Endometrial microvascular endothelial cells (primary cell): ENCODE results near the gene DNAJB14. TPM values are rescaled to one million over a fixed set of nuclear protein-coding genes. Genes with fewer than 3 reads are reported as not detected.
"Not testable (repeated sequence)": the region's sequence is repeated elsewhere in the genome, so short reads cannot be mapped to it uniquely, and the experiment has no call there.

Experiments
- in situ Hi-C: cut with HindIII; loops from 2 replicates; pipeline ENCODE4 v1.10.0; 2017; ENCODE audit warnings: low sequenced_read_pairs, low pct_unique_long_range_greater_than_20kb; ENCODE audit errors: inconsistent ontology term
- total RNA-seq: library from RNA; depleted of rRNA; stranded (reverse); fragments of >200 nt; gene quantifications from one replicate; pipeline ENCODE4 v1.2.3, GENCODE V29; 2015; ENCODE audit errors: inconsistent ontology term

DNAJB14 gene
- total RNA-seq, result 19.7 TPM

DNA sequence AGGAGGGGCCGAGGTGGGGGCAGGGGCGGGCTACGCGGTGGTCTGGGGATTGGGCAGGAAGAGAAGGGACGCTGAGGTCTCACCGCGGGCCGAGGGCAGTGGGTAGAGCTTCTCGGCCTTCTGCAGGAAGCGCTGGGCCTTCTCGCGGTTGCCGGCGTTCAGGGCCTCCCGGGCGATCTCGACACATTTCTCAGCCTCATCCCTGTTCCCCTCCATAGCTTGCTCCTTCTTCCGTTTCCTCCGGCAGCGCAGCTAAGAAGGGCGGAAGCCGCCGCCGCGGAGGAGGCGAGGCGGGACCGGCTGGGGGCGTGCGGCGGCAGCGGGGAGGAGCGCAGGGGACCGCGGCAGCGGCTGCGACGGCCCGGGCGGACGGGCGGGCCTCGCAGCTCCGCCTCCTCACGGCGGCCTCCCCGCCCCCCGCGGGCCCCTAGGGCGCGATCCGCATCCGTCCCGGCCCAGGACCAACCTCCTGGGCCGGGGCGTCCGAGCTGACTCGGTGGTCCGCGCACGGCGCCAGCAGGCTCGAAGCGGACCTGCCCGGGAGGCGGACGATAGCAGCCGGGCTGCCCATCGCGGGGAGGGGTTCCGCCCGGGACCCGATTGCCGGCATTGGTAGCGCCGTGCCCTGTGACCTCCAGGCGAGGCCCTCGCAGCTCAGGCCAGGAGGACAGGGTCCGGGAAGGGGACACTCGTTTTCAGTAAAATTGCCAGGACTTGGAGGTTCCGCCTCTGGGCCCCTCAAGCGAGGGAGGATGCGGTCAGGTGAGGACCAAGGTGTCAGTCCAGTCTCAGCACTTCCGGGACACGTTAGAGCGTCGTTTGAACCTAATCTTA, at the start of gene DNAJB14:
DNAJB14 (minus strand) TSS at position 263 of the 834 bp plus-strand sequence; CDS start at position 216, 47 bp downstream.
- in situ Hi-C loops, result no loop called here

- in situ Hi-C loops, result no loop called here
Observed at GRCh38 chr4:99991741-99992140, 45.3 kb upstream of the DNAJB14 start.

DNA sequence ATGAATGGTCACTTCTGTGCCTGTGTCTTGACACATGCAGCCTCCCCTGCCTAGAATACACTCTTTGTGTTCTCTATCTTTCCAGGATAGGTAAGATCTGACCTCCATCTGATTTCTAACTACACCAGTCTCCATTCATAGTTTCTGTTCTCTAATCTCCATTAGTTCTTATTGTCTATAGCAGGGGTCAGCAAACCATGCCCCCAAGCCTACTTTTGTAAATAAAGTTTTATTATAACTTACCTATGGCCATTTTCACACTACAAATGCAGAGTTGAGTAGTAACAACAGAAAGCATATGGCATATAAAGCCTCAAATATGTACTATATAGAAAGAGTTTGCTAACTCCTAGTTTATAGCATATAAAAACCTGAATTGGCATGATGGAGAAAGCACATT, 41.3 kb upstream of the DNAJB14 start:
- in situ Hi-C loops, result no loop called here

DNA sequence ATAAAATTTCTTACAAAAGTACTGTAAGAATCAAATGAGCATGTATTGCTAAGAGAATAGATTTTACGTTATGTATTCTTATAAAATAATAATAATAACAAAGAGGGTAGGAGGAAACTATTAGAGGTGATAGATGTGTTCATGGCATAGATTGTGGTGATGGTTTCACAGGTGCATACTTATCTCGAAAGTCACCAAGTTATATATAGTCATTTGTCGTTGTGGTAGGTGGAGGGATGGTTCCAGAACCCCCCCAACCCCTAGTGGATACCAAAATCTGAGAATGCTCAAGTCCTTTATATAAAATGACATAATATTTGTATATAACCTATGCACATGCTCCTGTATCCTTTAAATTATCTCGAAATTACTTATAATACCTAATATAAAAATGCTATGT, 40.4 kb upstream of the DNAJB14 start:
- in situ Hi-C loops, result no loop called here

DNA sequence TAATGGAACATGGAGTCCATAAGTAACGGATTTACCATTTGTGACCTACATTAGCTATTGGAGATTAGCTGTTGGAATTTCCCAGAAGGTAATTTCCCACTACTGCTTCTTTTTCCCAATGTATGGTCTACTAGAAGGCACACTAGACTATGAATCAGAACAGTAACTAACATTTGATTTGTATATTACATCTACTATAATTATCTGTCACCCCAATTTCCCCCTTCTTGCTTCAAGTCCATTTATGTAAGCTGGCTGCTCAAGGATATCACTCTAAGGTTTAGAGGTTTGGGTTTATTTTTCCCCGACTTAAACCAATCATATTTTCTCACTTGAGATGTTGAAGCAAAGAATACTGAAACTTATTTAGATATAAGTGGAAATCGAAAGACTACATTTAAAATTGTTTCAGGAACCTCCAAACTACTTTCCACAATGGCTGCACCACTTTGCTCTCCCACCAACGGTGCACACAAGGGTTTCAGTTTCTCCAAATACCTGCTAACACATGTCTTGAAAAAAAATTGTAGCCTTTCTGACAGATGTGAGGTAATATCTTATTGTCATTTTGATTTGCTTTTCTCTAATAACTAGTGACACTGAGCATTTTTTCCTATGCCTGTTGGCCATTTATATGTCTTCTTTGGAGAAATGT, 37.0 kb upstream of the DNAJB14 start:
- in situ Hi-C loops, result no loop called here

- in situ Hi-C loops, result no loop called here
Observed at GRCh38 chr4:99979872-99980271, 33.5 kb upstream of the DNAJB14 start.

- in situ Hi-C loops, result no loop called here
Observed at GRCh38 chr4:99971453-99972111, 25.2 kb upstream of the DNAJB14 start.

DNA sequence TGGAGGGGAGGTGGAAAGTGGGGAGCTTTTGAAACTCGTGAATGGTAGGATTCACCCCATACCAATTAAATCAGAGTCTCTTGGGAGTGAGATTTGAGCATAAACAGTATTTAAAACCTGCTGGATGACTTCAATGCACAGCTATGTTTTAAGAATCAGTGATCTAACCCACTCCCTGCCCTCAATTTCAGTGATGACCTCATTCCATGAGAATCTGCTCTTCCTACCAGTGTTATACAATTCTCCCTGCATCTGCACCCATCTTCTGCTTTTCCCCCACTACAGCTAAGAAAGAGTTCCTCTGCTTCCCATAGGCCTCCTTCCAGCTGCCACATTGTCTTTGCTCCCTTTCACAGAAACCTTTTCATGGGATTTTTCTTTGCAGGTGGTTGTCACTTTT, 21.9 kb upstream of the DNAJB14 start:
- in situ Hi-C loops, result no loop called here

GRCh38 chr4:99966692-99967091, 20.3 kb upstream of the DNAJB14 start:
- in situ Hi-C loops, result no loop called here

- in situ Hi-C loops, result no loop called here
Observed at GRCh38 chr4:99965674-99966350, 19.4 kb upstream of the DNAJB14 start.

- in situ Hi-C loops, result no loop called here
Observed at GRCh38 chr4:99965173-99965572, 18.8 kb upstream of the DNAJB14 start.

DNA sequence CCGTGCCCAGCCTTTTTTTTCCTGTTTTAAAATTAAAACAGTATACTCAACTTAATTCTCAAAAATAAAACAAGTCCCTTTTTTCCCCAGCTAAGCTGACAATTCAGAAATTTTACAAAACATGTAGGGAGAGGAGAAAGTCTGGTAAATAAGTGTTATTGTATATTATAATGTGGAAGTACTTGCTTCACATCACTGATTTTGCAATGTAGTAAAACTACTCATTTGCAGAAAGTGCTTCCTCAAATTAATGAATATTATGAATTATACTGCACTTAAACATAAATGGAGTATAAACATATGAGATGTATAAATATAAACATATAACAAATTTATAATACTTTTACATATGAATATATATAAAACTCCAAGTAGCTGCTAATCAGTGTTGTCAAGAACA, 15.3 kb upstream of the DNAJB14 start:
- in situ Hi-C loops, result no loop called here

GRCh38 chr4:99960648-99961047, 14.2 kb upstream of the DNAJB14 start:
- in situ Hi-C loops, result no loop called here

DNA sequence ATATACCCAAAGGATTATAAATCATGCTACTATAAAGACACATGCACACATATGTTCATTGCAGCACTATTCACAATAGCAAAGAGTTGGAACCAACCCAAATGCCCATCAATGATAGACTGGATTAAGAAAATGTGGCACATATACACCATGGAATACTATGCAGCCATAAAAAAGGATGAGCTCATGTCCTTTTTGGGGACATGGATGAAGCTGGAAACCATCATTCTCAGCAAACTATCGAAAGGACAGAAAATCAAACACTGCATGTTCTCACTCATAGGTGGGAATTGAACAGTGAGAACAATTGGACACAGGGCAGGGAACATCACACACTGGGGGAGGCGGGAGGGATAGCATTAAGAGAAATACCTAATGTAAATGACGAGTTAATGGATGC, 11.8 kb upstream of the DNAJB14 start:
- in situ Hi-C loops, result not testable (repeated sequence)

DNA sequence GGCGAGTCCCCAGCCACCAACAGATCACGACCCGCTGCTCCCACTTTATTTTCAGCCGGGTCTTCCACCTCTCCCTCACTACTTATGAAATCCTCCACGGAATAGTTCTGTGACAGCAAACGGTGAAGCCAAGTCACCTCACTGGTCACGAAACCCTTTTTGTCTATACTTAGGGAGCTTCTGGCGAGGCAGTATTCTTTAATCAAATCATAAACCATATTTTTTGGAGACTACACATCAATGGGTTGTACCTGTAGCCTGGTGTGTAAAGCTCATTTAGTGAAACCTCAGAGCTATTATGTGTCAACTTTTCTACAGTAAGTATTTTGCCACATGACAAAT, 4.5 kb upstream of the DNAJB14 start:
- in situ Hi-C loops, result no loop called here

DNA sequence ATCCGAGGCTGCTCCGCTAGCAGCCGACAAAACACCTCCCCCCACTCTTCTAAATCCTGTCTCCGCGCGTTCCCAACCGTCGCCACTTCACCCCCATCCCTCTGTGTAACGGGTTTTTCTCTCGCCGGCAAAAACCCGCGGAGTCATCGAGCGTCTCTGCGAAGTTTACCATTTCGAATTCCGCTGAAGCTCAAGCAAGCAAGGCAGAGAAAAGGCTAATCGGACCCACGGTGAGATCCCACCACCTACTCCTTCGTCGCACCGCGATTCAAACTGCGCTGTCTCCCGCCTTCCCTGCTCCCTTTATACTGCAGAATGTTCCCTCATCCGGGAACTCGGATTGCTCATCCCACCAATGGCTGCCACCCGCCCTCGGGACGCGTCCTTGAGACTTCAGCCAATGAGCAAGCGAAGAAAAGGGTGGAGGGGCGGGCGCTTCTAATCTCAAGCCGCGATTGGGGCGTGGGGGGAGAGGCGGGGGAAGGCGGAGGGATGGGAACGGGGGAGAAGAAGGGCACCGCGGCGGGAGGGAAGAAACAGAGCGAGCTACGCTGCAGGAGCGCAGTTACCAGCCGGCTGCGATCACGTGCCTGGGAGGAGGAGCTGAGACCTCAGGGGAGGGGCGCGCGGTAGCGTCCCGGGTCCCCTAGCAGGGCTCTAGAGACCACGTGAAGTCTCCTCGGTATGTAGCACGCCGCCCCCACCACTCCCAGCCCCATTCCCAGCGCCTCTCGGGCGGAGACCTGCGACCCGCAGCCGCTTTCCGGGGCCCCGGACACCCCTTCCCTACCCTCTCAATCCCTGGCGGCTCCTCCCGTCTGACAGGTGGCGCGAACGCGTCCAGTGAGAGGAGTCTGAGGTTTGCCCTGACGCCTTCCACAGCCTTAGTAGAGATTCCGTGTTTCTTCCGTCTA, 3.8 kb upstream of the DNAJB14 start, which contains the start of gene H2AZ1:
H2AZ1 (minus strand) TSS at position 277 of the 914 bp plus-strand sequence; CDS start at position 172, 105 bp downstream.
- in situ Hi-C loops, result no loop called here

- in situ Hi-C loops, result no loop called here
Observed at GRCh38 chr4:99949034-99949998, 2.9 kb upstream of the DNAJB14 start.
